Activated T-helper 17 cell treated with anti-CD3 and anti-CD28 coated beads, Interleukin-2, amount 50 U/mL, for 72 hours (primary cell): Measurements from ENCODE around the gene KIF5C. TPM values are rescaled to one million over a fixed set of nuclear protein-coding genes. Genes with fewer than 3 reads are reported as not detected.
A peak's percentile ranks its signal among the peaks of the same experiment; 100 is the strongest.

ENCODE experiments used
- ATAC-seq: fragments of 150-1000 bp; cut with Tn5 transposase; replicated peaks from 2 replicates; pipeline ENCODE4 v1.10.0; 2021; ENCODE audit warnings: mild to moderate bottlenecking, moderate library complexity
- H3K27ac Mint-ChIP-seq: one replicate; pipeline ENCODE4 v1.8.0; 2022; ENCODE audit warnings: mixed read lengths
- H3K27me3 Mint-ChIP-seq: one replicate; pipeline ENCODE4 v1.8.0; 2022; ENCODE audit warnings: mixed read lengths
- H3K36me3 Mint-ChIP-seq: one replicate; pipeline ENCODE4 v1.8.0; 2022; ENCODE audit warnings: low read depth, mild to moderate bottlenecking, mixed read lengths
- H3K4me1 Mint-ChIP-seq: one replicate; pipeline ENCODE4 v1.8.0; 2022; ENCODE audit warnings: mixed read lengths
- H3K4me3 Mint-ChIP-seq: one replicate; pipeline ENCODE4 v1.8.0; 2022; ENCODE audit warnings: mild to moderate bottlenecking, mixed read lengths
- H3K9me3 Mint-ChIP-seq: one replicate; pipeline ENCODE4 v1.8.0; 2022; ENCODE audit warnings: mixed read lengths
- total RNA-seq, 2 donors: library from RNA; stranded (reverse); gene quantifications; one replicate each; pipeline ENCODE4 v1.2.3, GENCODE V29; 2022

Gene KIF5C
- total RNA-seq, 2 donors from 2014 or later = 33.1 to 43.8 TPM

- Mint-ChIP-seq H3K4me3 (no peak overlapping the region), H3K27ac (no peak overlapping the region), H3K4me1 (no peaks in the 10 kb centered on the region), H3K27me3 (no peaks in the 10 kb centered on the region), H3K36me3 (peaks cover 76% of the 10 kb centered on the region), H3K9me3 (no peaks in the 10 kb centered on the region)
- ATAC-seq = no peak
Observed at GRCh38 chr2:149006883-149007543, 132.0 kb downstream of the KIF5C start.

DNA sequence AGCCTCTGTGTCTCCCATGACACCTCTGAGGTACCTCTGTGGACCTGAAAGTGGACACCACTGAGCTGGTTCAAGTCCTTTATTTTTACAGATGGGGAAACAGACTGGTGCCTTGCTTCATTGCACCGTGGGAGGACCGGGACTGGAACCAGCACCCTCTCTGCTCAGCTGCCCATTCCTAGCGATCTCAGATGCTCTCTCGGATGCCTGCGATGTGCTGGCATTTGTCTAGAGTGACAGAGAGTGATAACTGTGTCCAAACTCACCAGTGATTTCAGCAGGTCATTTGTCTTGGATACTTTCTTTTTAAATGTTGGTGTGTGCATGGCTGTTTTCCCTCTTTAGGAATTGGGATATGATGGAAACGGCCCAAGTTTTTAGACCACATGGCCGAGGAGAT, 133.4 kb downstream of the KIF5C start:
- Mint-ChIP-seq H3K36me3 (peaks cover 72% of the 10 kb centered on the region), H3K4me1 (no peaks in the 10 kb centered on the region), H3K9me3 (no peaks in the 10 kb centered on the region), H3K4me3 (no peak overlapping the region), H3K27me3 (no peaks in the 10 kb centered on the region), H3K27ac (no peak overlapping the region)
- ATAC-seq = no peak

- Mint-ChIP-seq H3K27ac (no peak overlapping the region), H3K4me1 (no peaks in the 10 kb centered on the region), H3K4me3 (no peak overlapping the region), H3K36me3 (peaks cover 59% of the 10 kb centered on the region), H3K9me3 (no peaks in the 10 kb centered on the region), H3K27me3 (no peaks in the 10 kb centered on the region)
- no peak for ATAC-seq
Observed at GRCh38 chr2:149009576-149010461, 134.8 kb downstream of the KIF5C start.

DNA sequence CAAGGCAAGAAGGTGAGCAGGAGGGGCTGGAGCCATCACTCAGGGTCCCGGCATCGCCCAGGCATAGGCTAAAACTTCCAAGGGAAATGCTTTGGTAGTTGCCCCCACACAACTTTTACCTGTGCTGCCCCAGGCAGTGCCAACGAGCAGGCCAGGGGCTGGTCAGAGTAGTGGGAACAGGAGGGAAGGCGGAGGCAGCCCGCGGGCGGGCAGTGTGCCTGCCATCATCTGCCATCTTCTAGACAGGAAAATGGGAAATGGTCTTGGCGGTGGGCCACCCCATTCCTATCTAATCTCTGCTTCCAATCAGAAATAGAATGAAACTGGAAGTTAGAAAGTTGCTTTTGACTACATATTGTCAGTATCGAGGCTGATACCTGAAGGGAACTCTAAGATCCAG, 137.5 kb downstream of the KIF5C start:
- Mint-ChIP-seq H3K27me3 (no peaks in the 10 kb centered on the region), H3K36me3 (peaks cover 53% of the 10 kb centered on the region), H3K4me3 (no peak overlapping the region), H3K9me3 (no peaks in the 10 kb centered on the region), H3K4me1 (peaks cover 4% of the 10 kb centered on the region), H3K27ac (no peak overlapping the region)
- ATAC-seq = no peak

GRCh38 chr2:149015501-149015900, 140.5 kb downstream of the KIF5C start:
- Mint-ChIP-seq H3K4me1 (peaks cover 5% of the 10 kb centered on the region), H3K27me3 (no peaks in the 10 kb centered on the region), H3K4me3 (no peak overlapping the region), H3K27ac (peak overlapping the region; percentile 16), H3K9me3 (no peaks in the 10 kb centered on the region), H3K36me3 (peaks cover 45% of the 10 kb centered on the region)
- ATAC-seq = no peak

GRCh38 chr2:149015926-149016563, 141.0 kb downstream of the KIF5C start:
- Mint-ChIP-seq H3K4me3 (no peak overlapping the region), H3K27ac (peak overlapping the region; percentile 16), H3K36me3 (peaks cover 45% of the 10 kb centered on the region), H3K4me1 (peaks cover 5% of the 10 kb centered on the region), H3K9me3 (no peaks in the 10 kb centered on the region), H3K27me3 (no peaks in the 10 kb centered on the region)
- no peak for ATAC-seq

DNA sequence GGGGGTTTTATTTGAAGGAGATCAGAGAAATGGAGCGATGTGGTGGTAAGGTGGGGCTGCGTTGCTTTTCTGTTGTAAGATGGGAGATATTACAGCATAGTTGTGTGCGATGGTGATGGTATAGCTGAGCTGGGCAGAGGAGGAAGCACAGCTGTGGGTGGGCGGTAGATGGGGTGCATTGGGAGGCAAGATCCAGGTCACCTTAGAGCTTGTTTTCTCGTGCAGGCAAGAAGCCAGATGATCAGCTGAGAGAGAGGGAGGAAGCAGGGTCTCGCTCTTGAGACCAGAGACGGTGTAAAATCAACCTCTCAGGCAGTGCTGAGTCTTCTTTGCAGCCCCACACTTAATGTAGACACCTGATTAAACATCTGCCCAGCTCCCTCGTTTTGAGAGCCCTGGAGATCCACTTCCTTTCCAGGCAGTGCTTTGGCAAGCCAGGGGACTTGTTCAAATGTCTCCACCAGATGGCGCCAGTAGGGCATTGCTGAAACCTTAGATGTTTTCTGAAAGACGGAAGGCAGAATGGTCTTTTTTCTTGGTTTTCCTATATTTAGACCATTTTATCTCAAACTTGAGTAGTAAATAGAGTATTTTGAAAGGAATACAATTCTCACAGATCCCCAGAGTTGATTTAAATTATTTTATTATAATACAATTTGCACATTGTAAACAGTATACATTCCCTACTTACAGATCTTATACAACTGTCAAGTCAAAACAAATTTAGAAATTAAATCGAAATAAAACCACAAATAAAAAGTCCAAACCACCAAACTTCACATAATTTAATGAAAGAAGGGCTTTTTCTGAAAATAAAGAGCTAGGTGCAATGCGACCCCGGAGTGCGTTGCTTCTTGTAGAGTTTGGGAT, 142.3 kb downstream of the KIF5C start:
- peak; percentile 69 for ATAC-seq
- peak overlapping the region; percentile 55 for H3K27ac Mint-ChIP-seq
- no peaks in the 10 kb centered on the region for H3K9me3 Mint-ChIP-seq

DNA sequence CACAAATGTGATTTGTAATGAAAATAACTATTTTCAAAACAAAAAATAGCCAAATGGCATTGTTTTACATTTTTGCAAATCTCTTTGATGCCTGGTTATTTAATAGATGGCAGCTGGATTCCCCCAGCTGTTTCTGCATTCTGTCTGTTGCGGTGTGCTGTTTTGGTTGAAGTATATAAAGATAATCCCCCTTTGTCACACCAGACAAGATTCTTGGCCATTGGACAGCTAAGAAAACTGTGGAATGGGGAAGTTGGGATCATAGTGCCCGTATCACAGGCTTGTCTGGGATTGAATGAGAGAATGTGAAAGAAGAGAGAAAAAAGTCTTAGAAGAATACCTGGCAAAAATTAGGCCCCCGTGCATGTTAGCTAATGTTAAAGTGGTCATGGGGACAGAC, 144.0 kb downstream of the KIF5C start:
- H3K27ac Mint-ChIP-seq = no peak overlapping the region
- peaks cover 44% of the 10 kb centered on the region for H3K36me3 Mint-ChIP-seq
- H3K9me3 Mint-ChIP-seq = no peaks in the 10 kb centered on the region
- H3K4me3 Mint-ChIP-seq = no peak overlapping the region
- peaks cover 5% of the 10 kb centered on the region for H3K4me1 Mint-ChIP-seq
- ATAC-seq = no peak
- H3K27me3 Mint-ChIP-seq = no peaks in the 10 kb centered on the region

More for the DNA sequence above, 142.3 kb downstream of the KIF5C start:
- Mint-ChIP-seq H3K36me3 (peaks cover 38% of the 10 kb centered on the region), H3K4me3 (no peak overlapping the region), H3K4me1 (peaks cover 5% of the 10 kb centered on the region), H3K27me3 (no peaks in the 10 kb centered on the region)

DNA sequence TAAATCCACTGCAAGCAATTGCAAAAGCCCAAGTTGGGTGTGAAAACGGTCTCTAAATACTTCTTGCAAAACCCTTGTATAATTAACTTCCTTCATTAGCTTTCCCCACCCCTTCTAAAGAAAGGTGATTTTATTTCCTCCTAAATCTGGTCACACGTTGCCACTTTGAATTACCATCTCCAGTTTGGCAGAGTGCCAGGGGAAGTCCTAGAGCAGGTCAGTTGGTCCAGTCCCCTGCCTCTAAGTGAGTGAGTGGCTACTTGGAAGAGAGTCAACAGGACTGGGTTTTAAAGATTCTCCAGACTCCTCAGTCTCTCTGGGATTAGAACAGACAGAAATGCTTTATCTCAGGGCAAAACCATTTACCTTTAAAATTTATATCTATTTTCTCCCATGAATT, 144.7 kb downstream of the KIF5C start:
- Mint-ChIP-seq H3K4me1 (peaks cover 5% of the 10 kb centered on the region), H3K9me3 (no peaks in the 10 kb centered on the region), H3K36me3 (peaks cover 52% of the 10 kb centered on the region), H3K27ac (no peak overlapping the region), H3K27me3 (no peaks in the 10 kb centered on the region), H3K4me3 (no peak overlapping the region)
- no peak for ATAC-seq

- Mint-ChIP-seq H3K27ac (no peak overlapping the region), H3K4me1 (peaks cover 5% of the 10 kb centered on the region), H3K36me3 (peaks cover 53% of the 10 kb centered on the region), H3K27me3 (no peaks in the 10 kb centered on the region), H3K9me3 (no peaks in the 10 kb centered on the region), H3K4me3 (no peak overlapping the region)
- ATAC-seq = no peak
Observed at GRCh38 chr2:149020432-149020851, 145.4 kb downstream of the KIF5C start.

- H3K27ac Mint-ChIP-seq = no peak overlapping the region
- no peak overlapping the region for H3K4me3 Mint-ChIP-seq
- peaks cover 5% of the 10 kb centered on the region for H3K4me1 Mint-ChIP-seq
- H3K27me3 Mint-ChIP-seq = no peaks in the 10 kb centered on the region
- H3K36me3 Mint-ChIP-seq = peaks cover 53% of the 10 kb centered on the region
- H3K9me3 Mint-ChIP-seq = no peaks in the 10 kb centered on the region
- ATAC-seq = no peak
Observed at GRCh38 chr2:149021271-149021719, 146.3 kb downstream of the KIF5C start.

DNA sequence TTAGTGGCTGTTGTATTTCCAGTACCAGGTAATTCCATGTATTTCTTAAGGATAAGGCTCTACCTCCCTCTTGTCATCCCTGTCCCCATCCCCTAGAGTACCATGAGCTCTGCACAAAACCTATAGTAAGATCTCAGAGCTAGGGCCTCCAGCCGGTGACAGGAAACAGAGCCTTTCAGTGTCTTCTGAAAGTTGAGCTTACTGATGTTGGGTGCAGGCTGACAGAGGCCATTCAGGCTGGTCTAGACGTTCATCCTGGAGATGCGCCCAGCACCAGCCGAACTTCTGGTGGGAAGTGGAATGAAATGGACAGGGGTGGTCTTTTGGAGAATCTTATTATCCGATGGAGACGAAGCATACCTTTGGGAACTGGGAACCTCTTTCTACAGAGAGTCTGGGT, 146.7 kb downstream of the KIF5C start:
- Mint-ChIP-seq H3K9me3 (no peaks in the 10 kb centered on the region), H3K4me1 (peaks cover 5% of the 10 kb centered on the region), H3K4me3 (no peak overlapping the region), H3K27ac (no peak overlapping the region), H3K36me3 (peaks cover 53% of the 10 kb centered on the region), H3K27me3 (no peaks in the 10 kb centered on the region)
- no peak for ATAC-seq

GRCh38 chr2:149023091-149023490, 148.1 kb downstream of the KIF5C start:
- H3K4me3 Mint-ChIP-seq = no peak overlapping the region
- H3K27me3 Mint-ChIP-seq = no peaks in the 10 kb centered on the region
- H3K4me1 Mint-ChIP-seq = no peaks in the 10 kb centered on the region
- no peak overlapping the region for H3K27ac Mint-ChIP-seq
- H3K9me3 Mint-ChIP-seq = no peaks in the 10 kb centered on the region
- H3K36me3 Mint-ChIP-seq = peaks cover 47% of the 10 kb centered on the region
- ATAC-seq = no peak
